SK-N-SH (cell line): Measurements from ENCODE around the gene HBZ. TPM values are rescaled to one million over a fixed set of nuclear protein-coding genes. Genes with fewer than 3 reads are reported as not detected.

Experiments
- CTCF ChIA-PET: fragments of 300-600, 350-600 bp; formaldehyde crosslinking; extraction: SDS; loops from one replicate; lab custom pipeline; 2021; lab: Yijun Ruan, JAX
- POLR2A ChIA-PET: fragments of 350-600 bp; sonication (Branson Sonifier 250); formaldehyde crosslinking; extraction: SDS; loops from one replicate; lab custom pipeline; 2020; ENCODE audit warnings: antibody characterized with exemption, inconsistent platforms; lab: Yijun Ruan, JAX
- DNase-seq: peaks from one replicate; pipeline ENCODE4 v3.0.0; 2012
- H2AFZ ChIP-seq: fragments of 200-600 bp; sonication (generic); 2 replicates; pipeline ENCODE4 v1.8.1; 2016; ENCODE audit warnings: antibody characterized with exemption, mild to moderate bottlenecking, low read depth
- H3F3A ChIP-seq: fragments of 200-600 bp; sonication (generic); replicated peaks from 2 replicates; pipeline ENCODE3; 2016; ENCODE audit warnings: antibody characterized with exemption, mild to moderate bottlenecking; ENCODE audit not compliant: insufficient read depth
- H3K27ac ChIP-seq, 2 experiments: fragments of 200-500 bp in 1 of 2; fragments of 200-600 bp in 1 of 2; sonication (Bioruptor generic) in 1 of 2; sonication (generic), shearing (Covaris generic) in 1 of 2; 2 replicates each; pipeline versions ENCODE4 v1.5.1 to v1.6.1; 2014 to 2016; ENCODE audit warnings: low read depth in 2 of 2, inconsistent platforms in 1 of 2, low read length in 1 of 2, mild to moderate bottlenecking in 1 of 2, mixed read lengths in 1 of 2
- H3K27me3 ChIP-seq: fragments of 200-600 bp; sonication (generic), shearing (Covaris generic); 2 replicates; pipeline ENCODE4 v1.6.1; 2016; ENCODE audit warnings: mixed run types; ENCODE audit not compliant: insufficient read depth
- H3K36me3 ChIP-seq, 2 experiments: fragments of 200-500 bp in 1 of 2; fragments of 200-600 bp in 1 of 2; sonication (Bioruptor generic) in 1 of 2; sonication (generic) in 1 of 2; replicated peaks in 1 of 2; 2 replicates each; pipeline versions ENCODE3 to v1.5.1; 2014 to 2016; ENCODE audit warnings: low read length in 1 of 2, mild to moderate bottlenecking in 1 of 2; ENCODE audit not compliant: insufficient read depth in 2 of 2, control insufficient read depth in 1 of 2
- H3K4me1 ChIP-seq, 2 experiments: fragments of 200-500 bp in 1 of 2; fragments of 200-600 bp in 1 of 2; sonication (Bioruptor generic) in 1 of 2; sonication (generic), shearing (Covaris generic) in 1 of 2; 2 replicates each; pipeline versions ENCODE4 v1.5.1 to v1.6.1; 2014 to 2016; ENCODE audit warnings: low read depth in 1 of 2, low read length in 1 of 2, mixed run types in 1 of 2; ENCODE audit not compliant: insufficient read depth in 2 of 2, control insufficient read depth in 1 of 2
- H3K4me2 ChIP-seq: fragments of 200-600 bp; sonication (generic), shearing (Covaris generic); 2 replicates; pipeline ENCODE4 v1.6.1; 2017; ENCODE audit warnings: mixed run types
- H3K4me3 ChIP-seq, 2 experiments: fragments of 200-500 bp in 1 of 2; fragments of 200-600 bp in 1 of 2; sonication (Bioruptor generic) in 1 of 2; sonication (generic), shearing (Covaris generic) in 1 of 2; 2 replicates each; pipeline versions ENCODE4 v1.5.1 to v1.8.1; 2014 to 2016; ENCODE audit warnings: low read depth in 2 of 2, inconsistent platforms in 1 of 2, low read length in 1 of 2, mild to moderate bottlenecking in 1 of 2, mixed read lengths in 1 of 2, moderate library complexity in 1 of 2
- H3K79me2 ChIP-seq: fragments of 200-600 bp; sonication (generic); 2 replicates; pipeline ENCODE4 v1.8.1; 2017; ENCODE audit warnings: mild to moderate bottlenecking; ENCODE audit not compliant: insufficient read depth
- H3K9ac ChIP-seq: fragments of 200-600 bp; sonication (generic); 2 replicates; pipeline ENCODE4 v1.6.1; 2017; ENCODE audit warnings: mixed run types
- H3K9me2 ChIP-seq: fragments of 200-600 bp; sonication (generic); 2 replicates; pipeline ENCODE4 v1.6.1; 2017; ENCODE audit warnings: mixed run types
- H3K9me3 ChIP-seq: fragments of 200-600 bp; sonication (generic); 2 replicates; pipeline ENCODE4 v1.6.1; 2017; ENCODE audit warnings: mixed run types, mild to moderate bottlenecking, moderate library complexity
- H4K20me1 ChIP-seq: fragments of 200-600 bp; sonication (generic); 2 replicates; pipeline ENCODE4 v1.6.1; 2017; ENCODE audit warnings: mild to moderate bottlenecking, mixed run types; ENCODE audit not compliant: insufficient read depth
- CHD2 ChIP-seq: fragments of 150-350 bp; IDR thresholded peaks from 2 replicates; pipeline ENCODE4 v1.6.1; 2018; ENCODE audit warnings: low read length; ENCODE audit not compliant: partially characterized antibody
- ELF1 ChIP-seq: IDR thresholded peaks from 2 replicates; pipeline ENCODE4 v1.4.0; 2012
- EZH2phosphoT487 ChIP-seq: fragments of 200-600 bp; sonication (generic); IDR thresholded peaks from 2 replicates; pipeline ENCODE4 v1.6.1; 2017; ENCODE audit warnings: low read depth, mixed run types, mild to moderate bottlenecking, antibody characterized with exemption, moderate library complexity, borderline replicate concordance
- FOSL2 ChIP-seq: IDR thresholded peaks from 2 replicates; pipeline ENCODE4 v1.4.0; 2012; ENCODE audit warnings: low read depth, mild to moderate bottlenecking, moderate library complexity, borderline replicate concordance
- FOXM1 ChIP-seq: IDR thresholded peaks from 2 replicates; pipeline ENCODE4 v1.4.0; 2012; ENCODE audit warnings: low read depth, mild to moderate bottlenecking
- GATA2 ChIP-seq: sonication (generic); formaldehyde crosslinking; IDR thresholded peaks from 2 replicates; pipeline ENCODE4 v1.5.0; 2020; ENCODE audit warnings: mild to moderate bottlenecking, missing genetic modification reagents
- MEF2A ChIP-seq: IDR thresholded peaks from 2 replicates; pipeline ENCODE4 v1.4.0; 2012; ENCODE audit warnings: low read depth, borderline replicate concordance
- POLR2AphosphoS5 ChIP-seq: IDR thresholded peaks from 2 replicates; pipeline ENCODE4 v1.6.1; 2012; ENCODE audit warnings: low read depth, low read length
- RFX5 ChIP-seq: IDR thresholded peaks from 2 replicates; pipeline ENCODE4 v1.6.1; 2012; ENCODE audit warnings: mild to moderate bottlenecking, improper control_type of control experiment, low read length
- TCF12 ChIP-seq: IDR thresholded peaks from 2 replicates; pipeline ENCODE4 v1.4.0; 2012
- TEAD4 ChIP-seq: IDR thresholded peaks from 2 replicates; pipeline ENCODE4 v1.4.0; 2012; ENCODE audit warnings: mild to moderate bottlenecking, borderline replicate concordance; ENCODE audit not compliant: insufficient read depth
- WGBS: methylation state at CpG from one replicate; pipeline ENCODE4 v1.1.6; 2017; ENCODE audit warnings: low lambda C conversion rate; 5-methylcytosine and 5-hydroxymethylcytosine counted together
- polyA plus RNA-seq, 3 experiments: library from polyadenylated mRNA; depleted of rRNA; stranded (reverse); fragments of >200 nt; gene quantifications; 2 replicates each; pipeline ENCODE4 v1.2.3, GENCODE V29; 2012
- TF ChIP-seq, protein P1 (sequence below): fragments of 150-350 bp; IDR thresholded peaks from 2 replicates; pipeline ENCODE4 v1.6.1; 2016; ENCODE audit warnings: mild to moderate bottlenecking, low read depth, low read length
- TF ChIP-seq, protein P2 (sequence below): IDR thresholded peaks from 2 replicates; pipeline ENCODE4 v1.4.0; 2012; ENCODE audit warnings: low read depth
- TF ChIP-seq, protein P3 (sequence below): IDR thresholded peaks from 2 replicates; pipeline ENCODE4 v1.6.1; 2012; ENCODE audit warnings: mild to moderate bottlenecking, low read depth, low read length, moderate library complexity
- TF ChIP-seq, protein P4 (sequence below): fragments of 150-350 bp; IDR thresholded peaks from 2 replicates; pipeline ENCODE4 v1.6.1; 2017; ENCODE audit warnings: antibody characterized with exemption, low read length, low read depth, borderline replicate concordance

The HBZ gene
- polyA plus RNA-seq, 1 of the 3 experiments (the other 2 are of a cell fraction), result not detected

DNA sequence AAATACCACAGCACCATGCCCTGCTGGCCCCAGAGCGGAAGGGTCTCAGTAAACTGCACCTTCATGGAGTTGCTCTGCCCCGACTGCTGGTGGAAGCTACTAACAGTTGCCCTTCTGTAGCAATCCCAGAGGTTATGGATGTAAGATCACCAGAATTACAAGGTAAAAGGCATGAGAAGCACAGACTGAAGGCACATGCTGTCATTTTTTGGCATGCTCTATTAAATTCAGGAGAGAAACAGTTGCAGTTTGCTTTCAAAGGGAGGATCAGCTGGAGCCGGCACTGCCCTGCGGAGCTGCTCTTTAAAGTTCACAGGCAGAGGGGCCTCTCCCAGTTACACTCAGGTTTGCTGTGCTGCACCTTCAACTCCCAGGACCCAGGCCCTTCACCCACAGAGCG is 33.1 kb upstream of the HBZ start:
- POLR2A ChIA-PET, result no interaction called here
- CTCF ChIA-PET, result interaction anchor here (3.1 to 6.0 kb wide), 4 partner anchors 13 to 53 kb away, joined by 22 to 88 read pairs (median 26); no protein-coding TSS in a partner anchor

More for the DNA sequence above, 33.1 kb upstream of the HBZ start:
- peaks cover 2% of the 10 kb centered on the region; the same call in 1 of the 2 replicates for H3K79me2 ChIP-seq
- H3K9ac ChIP-seq, result no peak overlapping the region
- DNase-seq, result no peak
- no peaks in the 10 kb centered on the region for H3F3A ChIP-seq
- H3K4me3 ChIP-seq, result no peak overlapping the region
- H3K9me2 ChIP-seq, result no peaks in the 10 kb centered on the region
- no peaks in the 10 kb centered on the region for H3K27me3 ChIP-seq
- no peak overlapping the region for H2AFZ ChIP-seq
- H3K9me3 ChIP-seq, result no peaks in the 10 kb centered on the region
- WGBS, result 90% methylated on average over 3 of the region's 5 CpGs
- TF ChIP-seq FOXM1, result no peak
- TF ChIP-seq, protein P1, sequence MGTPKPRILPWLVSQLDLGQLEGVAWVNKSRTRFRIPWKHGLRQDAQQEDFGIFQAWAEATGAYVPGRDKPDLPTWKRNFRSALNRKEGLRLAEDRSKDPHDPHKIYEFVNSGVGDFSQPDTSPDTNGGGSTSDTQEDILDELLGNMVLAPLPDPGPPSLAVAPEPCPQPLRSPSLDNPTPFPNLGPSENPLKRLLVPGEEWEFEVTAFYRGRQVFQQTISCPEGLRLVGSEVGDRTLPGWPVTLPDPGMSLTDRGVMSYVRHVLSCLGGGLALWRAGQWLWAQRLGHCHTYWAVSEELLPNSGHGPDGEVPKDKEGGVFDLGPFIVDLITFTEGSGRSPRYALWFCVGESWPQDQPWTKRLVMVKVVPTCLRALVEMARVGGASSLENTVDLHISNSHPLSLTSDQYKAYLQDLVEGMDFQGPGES, result no peak
- TF ChIP-seq POLR2AphosphoS5, result no peak
- no peak for TF ChIP-seq ELF1
- no peak for TF ChIP-seq TCF12
- no peak for TF ChIP-seq RFX5
- no peak for TF ChIP-seq EZH2phosphoT487
- TF ChIP-seq, protein P2, sequence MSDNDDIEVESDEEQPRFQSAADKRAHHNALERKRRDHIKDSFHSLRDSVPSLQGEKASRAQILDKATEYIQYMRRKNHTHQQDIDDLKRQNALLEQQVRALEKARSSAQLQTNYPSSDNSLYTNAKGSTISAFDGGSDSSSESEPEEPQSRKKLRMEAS, result no peak
- no peak for TF ChIP-seq MEF2A
- TF ChIP-seq TEAD4, result no peak
- TF ChIP-seq, protein P3, sequence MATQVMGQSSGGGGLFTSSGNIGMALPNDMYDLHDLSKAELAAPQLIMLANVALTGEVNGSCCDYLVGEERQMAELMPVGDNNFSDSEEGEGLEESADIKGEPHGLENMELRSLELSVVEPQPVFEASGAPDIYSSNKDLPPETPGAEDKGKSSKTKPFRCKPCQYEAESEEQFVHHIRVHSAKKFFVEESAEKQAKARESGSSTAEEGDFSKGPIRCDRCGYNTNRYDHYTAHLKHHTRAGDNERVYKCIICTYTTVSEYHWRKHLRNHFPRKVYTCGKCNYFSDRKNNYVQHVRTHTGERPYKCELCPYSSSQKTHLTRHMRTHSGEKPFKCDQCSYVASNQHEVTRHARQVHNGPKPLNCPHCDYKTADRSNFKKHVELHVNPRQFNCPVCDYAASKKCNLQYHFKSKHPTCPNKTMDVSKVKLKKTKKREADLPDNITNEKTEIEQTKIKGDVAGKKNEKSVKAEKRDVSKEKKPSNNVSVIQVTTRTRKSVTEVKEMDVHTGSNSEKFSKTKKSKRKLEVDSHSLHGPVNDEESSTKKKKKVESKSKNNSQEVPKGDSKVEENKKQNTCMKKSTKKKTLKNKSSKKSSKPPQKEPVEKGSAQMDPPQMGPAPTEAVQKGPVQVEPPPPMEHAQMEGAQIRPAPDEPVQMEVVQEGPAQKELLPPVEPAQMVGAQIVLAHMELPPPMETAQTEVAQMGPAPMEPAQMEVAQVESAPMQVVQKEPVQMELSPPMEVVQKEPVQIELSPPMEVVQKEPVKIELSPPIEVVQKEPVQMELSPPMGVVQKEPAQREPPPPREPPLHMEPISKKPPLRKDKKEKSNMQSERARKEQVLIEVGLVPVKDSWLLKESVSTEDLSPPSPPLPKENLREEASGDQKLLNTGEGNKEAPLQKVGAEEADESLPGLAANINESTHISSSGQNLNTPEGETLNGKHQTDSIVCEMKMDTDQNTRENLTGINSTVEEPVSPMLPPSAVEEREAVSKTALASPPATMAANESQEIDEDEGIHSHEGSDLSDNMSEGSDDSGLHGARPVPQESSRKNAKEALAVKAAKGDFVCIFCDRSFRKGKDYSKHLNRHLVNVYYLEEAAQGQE, result no peak
- TF ChIP-seq GATA2 (CRISPR knock-in tag), result no peak
- no peak for TF ChIP-seq CHD2
- no peak for TF ChIP-seq FOSL2
- TF ChIP-seq, protein P4, sequence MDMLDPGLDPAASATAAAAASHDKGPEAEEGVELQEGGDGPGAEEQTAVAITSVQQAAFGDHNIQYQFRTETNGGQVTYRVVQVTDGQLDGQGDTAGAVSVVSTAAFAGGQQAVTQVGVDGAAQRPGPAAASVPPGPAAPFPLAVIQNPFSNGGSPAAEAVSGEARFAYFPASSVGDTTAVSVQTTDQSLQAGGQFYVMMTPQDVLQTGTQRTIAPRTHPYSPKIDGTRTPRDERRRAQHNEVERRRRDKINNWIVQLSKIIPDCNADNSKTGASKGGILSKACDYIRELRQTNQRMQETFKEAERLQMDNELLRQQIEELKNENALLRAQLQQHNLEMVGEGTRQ, result no peak
- H3K4me2 ChIP-seq, result no peak overlapping the region
- H4K20me1 ChIP-seq, result peaks cover 5% of the 10 kb centered on the region; the same call in 1 of the 2 replicates
- H3K36me3 ChIP-seq, result peaks cover 3% of the 10 kb centered on the region in 2 experiments
- H3K27ac ChIP-seq, result no peak overlapping the region
- peaks cover 0 to 6% of the 10 kb centered on the region in 2 experiments; a peak in 1 of 4 replicates for H3K4me1 ChIP-seq
